ENCODE measurements around the gene CCN2. TPM values are rescaled to one million over a fixed set of nuclear protein-coding genes. Genes with fewer than 3 reads are reported as not detected.

Gene CCN2
- total RNA-seq, 1 experiment from 2014 or later = 3.1 TPM

- no peak overlapping the region for H2AFZ ChIP-seq (ENCODE audit: low read depth, low read length, poor library complexity, severe bottlenecking)
- intact Hi-C loops (cut with micrococcal nuclease) = loop anchor here (1.0 to 2.0 kb wide), 2 partner anchors 128 to 217 kb away; no protein-coding TSS in a partner anchor
- H3K4me2 ChIP-seq (ENCODE audit: low read length) = no peak overlapping the region
- ATAC-seq = no peak
- POLR2A ChIA-PET = interaction anchor here (0.7 kb wide), 2 partner anchors 566 to 796 kb away, joined by 3 read pairs; no protein-coding TSS in a partner anchor
- TF ChIP-seq EZH2 (IDR thresholded peaks at IDR 0.05) = no peak
- no peaks in the 10 kb centered on the region for H4K20me1 ChIP-seq (ENCODE audit: insufficient read depth)
- RAD21 ChIA-PET (ENCODE audit: low non-redundant PET in 1 of 2, low total read pairs in 2 of 2, uncharacterized antibody in 2 of 2, unreplicated experiment in 2 of 2) = no interaction called here
- BruUV-seq (replicated peaks) = no TSS peak
- CTCF ChIA-PET = interaction anchor here (0.7 to 4.0 kb wide), 6 partner anchors 33 to 283 kb away, joined by 3 to 60 read pairs (median 6); partner anchors contain the start of gene MED23
- 0 out of 4 replicates have a peak, but pooled peaks cover 0 to 7% of the 10 kb centered on the region in 2 experiments for H3K4me1 ChIP-seq (ENCODE audit: control insufficient read depth in 1 of 2, insufficient read depth in 2 of 2, low read length in 2 of 2)
- H3K79me2 ChIP-seq (ENCODE audit: insufficient read depth, low read length) = no peaks in the 10 kb centered on the region
- H3K27ac ChIP-seq (ENCODE audit: low read depth, low read length) = no peak overlapping the region
- no peaks in the 10 kb centered on the region for H3K36me3 ChIP-seq (ENCODE audit: control insufficient read depth in 1 of 2, insufficient read depth in 2 of 2, low read length in 2 of 2)
- H3K9ac ChIP-seq (ENCODE audit: low read length) = no peak overlapping the region
- H3K9me3 ChIP-seq (ENCODE audit: control insufficient read depth in 1 of 2, insufficient read depth in 1 of 2, low read depth in 1 of 2, low read length in 2 of 2) = no peaks in the 10 kb centered on the region
- no peak overlapping the region for H3K4me3 ChIP-seq (replicated peaks in 1 of 2; ENCODE audit: low read depth in 1 of 2, low read length in 2 of 2)
- no peak for DNase-seq (ENCODE audit: low read depth, low spot score)
- no peaks in the 10 kb centered on the region for H3K27me3 ChIP-seq (ENCODE audit: insufficient read depth, low read length)
- no peaks in the 10 kb centered on the region for H3K9me2 ChIP-seq (ENCODE audit: insufficient read depth)
Observed at GRCh38 chr6:131910956-131911355, 40.2 kb downstream of the CCN2 start.

GRCh38 chr6:131910219-131910589 is 41.0 kb downstream of the CCN2 start:
- Histone ChIP-seq H3K4me3 (replicated peaks in 1 of 2; ENCODE audit: low read depth in 1 of 2, low read length in 2 of 2) (no peak overlapping the region), H4K20me1 (ENCODE audit: insufficient read depth) (no peaks in the 10 kb centered on the region), H3K36me3 (ENCODE audit: control insufficient read depth in 1 of 2, insufficient read depth in 2 of 2, low read length in 2 of 2) (no peaks in the 10 kb centered on the region), H3K4me2 (ENCODE audit: low read length) (no peak overlapping the region), H3K9me3 (ENCODE audit: control insufficient read depth in 1 of 2, insufficient read depth in 1 of 2, low read depth in 1 of 2, low read length in 2 of 2) (no peaks in the 10 kb centered on the region), H3K9ac (ENCODE audit: low read length) (no peak overlapping the region), H3K27ac (ENCODE audit: low read depth, low read length) (no peak overlapping the region), H2AFZ (ENCODE audit: low read depth, low read length, poor library complexity, severe bottlenecking) (no peak overlapping the region), H3K27me3 (ENCODE audit: insufficient read depth, low read length) (no peaks in the 10 kb centered on the region), H3K79me2 (ENCODE audit: insufficient read depth, low read length) (no peaks in the 10 kb centered on the region), H3K4me1 (ENCODE audit: control insufficient read depth in 1 of 2, insufficient read depth in 2 of 2, low read length in 2 of 2) (0 out of 4 replicates have a peak, but pooled peaks cover 0 to 5% of the 10 kb centered on the region in 2 experiments), H3K9me2 (ENCODE audit: insufficient read depth) (no peaks in the 10 kb centered on the region)
- ChIA-PET CTCF (interaction anchor here (1.2 to 4.0 kb wide), 6 partner anchors 128 to 1025 kb away, joined by 3 to 60 read pairs (median 6); partner anchors contain the start of gene MED23), POLR2A (no interaction called here), RAD21 (ENCODE audit: low non-redundant PET in 1 of 2, low total read pairs in 2 of 2, uncharacterized antibody in 2 of 2, unreplicated experiment in 2 of 2) (interaction anchor here (1.1 to 1.5 kb wide), 4 partner anchors 127 to 215 kb away, joined by 3 to 9 read pairs (median 7); no protein-coding TSS in a partner anchor)
- TF ChIP-seq ZNF274 (IDR thresholded peaks at IDR 0.05; ENCODE audit: low read depth, low read length) = no peak
- TF ChIP-seq JUND (IDR thresholded peaks at IDR 0.05) = no peak
- no peak for TF ChIP-seq REST (IDR thresholded peaks at IDR 0.05; ENCODE audit: low read depth)
- ATAC-seq (no peak; the same call in 1 of the 2 replicates), DNase-seq (ENCODE audit: low read depth, low spot score) (no peak)
- intact Hi-C loops (cut with micrococcal nuclease) = loop anchor here (1.0 to 2.0 kb wide), 2 partner anchors 127 to 216 kb away; no protein-coding TSS in a partner anchor
- BruUV-seq (replicated peaks) = no TSS peak
